GM20431 (cell line): ENCODE measurements around the gene GPS2.

Experiments used
- in situ Hi-C: fragments of 300-500 bp; cut with MseI, MboI; formaldehyde crosslinking; loops from one replicate; pipeline ENCODE4 v1.15.0; 2020; ENCODE audit warnings: low sequenced_read_pairs; ENCODE audit not compliant: unreplicated experiment

GPS2 gene

DNA sequence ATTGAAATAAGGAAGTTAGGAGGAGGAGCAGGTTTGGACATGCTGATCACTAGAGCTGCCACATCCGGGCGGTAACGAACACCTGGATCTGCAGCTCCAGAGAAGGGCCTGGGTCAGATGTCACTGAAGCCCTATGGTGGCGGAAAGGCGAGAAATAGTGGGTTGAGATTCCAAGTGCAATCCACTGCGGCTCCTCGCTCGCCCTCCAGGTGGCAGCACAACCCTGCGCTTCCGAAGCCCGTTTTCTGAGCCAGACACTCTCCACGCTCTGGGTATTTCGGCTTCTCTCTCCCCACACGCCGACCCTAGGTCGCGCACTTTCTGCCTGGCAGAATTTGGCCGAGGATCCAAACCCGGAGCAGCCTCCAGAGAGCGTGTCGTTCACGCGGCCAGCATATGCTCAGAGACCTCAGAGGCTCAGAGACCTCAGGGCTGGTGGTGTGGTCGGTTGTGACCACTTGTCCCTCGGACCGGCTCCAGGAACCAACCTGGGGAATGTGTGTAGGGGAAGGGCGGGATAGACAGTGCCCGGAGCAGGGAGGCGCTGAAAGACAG, 34.6 kb downstream of the GPS2 start:
- in situ Hi-C loops = loop anchor here (25.0 kb wide), 1 partner anchor 218 kb away; no protein-coding TSS in a partner anchor

GRCh38 chr17:7279448-7279847, 35.7 kb downstream of the GPS2 start:
- in situ Hi-C loops = loop anchor here (25.0 kb wide), 1 partner anchor 217 kb away; no protein-coding TSS in a partner anchor

DNA sequence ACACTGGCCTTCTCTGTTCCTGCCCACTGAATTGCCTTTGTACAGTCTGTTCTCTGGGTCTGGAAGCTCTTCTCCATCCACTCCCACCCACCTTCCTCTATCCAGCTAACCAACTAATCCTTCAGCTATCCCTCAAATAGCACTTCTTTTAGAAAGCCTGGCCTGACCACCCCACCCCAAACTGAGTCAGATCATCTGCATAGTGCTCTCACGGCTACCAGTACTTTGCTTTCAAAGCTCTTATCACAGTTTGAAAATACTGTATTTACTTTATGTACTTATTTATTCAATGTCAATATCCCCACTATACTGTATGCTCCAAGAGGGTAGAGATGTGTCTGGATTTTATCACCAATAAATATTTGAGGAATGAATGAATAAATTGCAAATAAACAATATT, 48.4 kb downstream of the GPS2 start:
- in situ Hi-C loops = no loop called here

- in situ Hi-C loops = no loop called here
Observed at GRCh38 chr17:7263801-7264078, 51.4 kb downstream of the GPS2 start.

GRCh38 chr17:7262935-7263800, 52.0 kb downstream of the GPS2 start:
- in situ Hi-C loops = no loop called here
